GM12873 (cell line): Measurements from ENCODE around the gene VPS35.

Experiments used
- TF ChIP-seq, protein P1 (sequence below): IDR thresholded peaks from 2 replicates; pipeline ENCODE4 v1.5.1; 2012; ENCODE audit warnings: low read depth, mild to moderate bottlenecking, moderate library complexity, low read length, control low read depth; ENCODE audit not compliant: insufficient read depth; ENCODE audit errors: missing control alignments

VPS35 gene

GRCh38 chr16:46730801-46731690 lies 42.1 kb upstream of the VPS35 start:
- TF ChIP-seq, protein P1, sequence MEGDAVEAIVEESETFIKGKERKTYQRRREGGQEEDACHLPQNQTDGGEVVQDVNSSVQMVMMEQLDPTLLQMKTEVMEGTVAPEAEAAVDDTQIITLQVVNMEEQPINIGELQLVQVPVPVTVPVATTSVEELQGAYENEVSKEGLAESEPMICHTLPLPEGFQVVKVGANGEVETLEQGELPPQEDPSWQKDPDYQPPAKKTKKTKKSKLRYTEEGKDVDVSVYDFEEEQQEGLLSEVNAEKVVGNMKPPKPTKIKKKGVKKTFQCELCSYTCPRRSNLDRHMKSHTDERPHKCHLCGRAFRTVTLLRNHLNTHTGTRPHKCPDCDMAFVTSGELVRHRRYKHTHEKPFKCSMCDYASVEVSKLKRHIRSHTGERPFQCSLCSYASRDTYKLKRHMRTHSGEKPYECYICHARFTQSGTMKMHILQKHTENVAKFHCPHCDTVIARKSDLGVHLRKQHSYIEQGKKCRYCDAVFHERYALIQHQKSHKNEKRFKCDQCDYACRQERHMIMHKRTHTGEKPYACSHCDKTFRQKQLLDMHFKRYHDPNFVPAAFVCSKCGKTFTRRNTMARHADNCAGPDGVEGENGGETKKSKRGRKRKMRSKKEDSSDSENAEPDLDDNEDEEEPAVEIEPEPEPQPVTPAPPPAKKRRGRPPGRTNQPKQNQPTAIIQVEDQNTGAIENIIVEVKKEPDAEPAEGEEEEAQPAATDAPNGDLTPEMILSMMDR, result no peak

DNA sequence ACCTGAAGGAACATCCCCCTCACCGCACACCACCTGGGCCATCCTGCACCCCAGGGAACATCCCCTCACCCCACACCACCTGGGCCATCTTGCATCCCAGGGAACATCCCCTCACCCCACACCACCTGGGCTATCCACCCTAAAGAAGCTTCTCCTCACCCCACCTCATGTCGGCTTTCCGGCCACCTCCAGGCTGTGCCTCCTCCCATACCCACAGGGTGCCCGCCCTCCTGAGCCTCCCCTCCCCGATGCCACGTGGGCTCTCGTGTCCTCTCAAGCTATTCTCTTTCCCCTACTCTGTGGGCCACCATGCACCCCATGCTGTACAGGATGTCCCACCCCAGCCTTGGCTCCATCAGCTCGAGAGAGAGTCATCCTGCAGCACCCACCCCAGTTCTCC lies 41.1 kb upstream of the VPS35 start:
- TF ChIP-seq, protein P1, result no peak

DNA sequence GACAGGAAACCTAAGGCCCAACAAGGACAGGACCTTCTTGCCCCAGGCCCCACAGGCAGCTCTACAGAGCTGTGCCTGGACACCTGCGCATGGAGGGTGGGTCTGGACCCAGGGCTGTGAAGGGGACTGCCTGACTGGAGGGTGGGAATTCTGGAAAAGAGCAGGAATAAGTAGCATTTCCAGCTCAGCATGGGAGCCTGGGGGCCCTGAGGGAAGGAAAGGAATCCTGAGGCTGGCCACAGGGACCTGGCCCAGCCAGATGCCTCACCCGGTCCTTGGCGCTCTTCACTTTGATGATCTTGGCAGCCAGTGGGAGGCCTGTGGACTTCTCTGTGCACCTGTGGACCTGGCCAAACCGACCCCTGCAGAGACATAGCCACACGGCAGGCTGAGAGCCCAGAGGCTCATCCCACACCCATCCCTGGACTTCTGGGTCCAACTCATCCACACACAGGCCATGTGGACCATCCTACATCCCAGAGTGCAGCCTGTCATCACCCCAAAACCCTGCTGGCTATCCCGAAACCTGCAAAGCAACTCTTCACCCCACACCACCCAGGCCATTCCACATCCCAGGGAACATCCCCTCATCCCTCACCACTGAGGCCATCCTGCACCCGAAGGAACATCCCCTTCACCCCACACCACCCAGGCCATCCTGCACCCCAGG lies 40.5 kb upstream of the VPS35 start:
- TF ChIP-seq, protein P1, result no peak

GRCh38 chr16:46728806-46729205 lies 39.8 kb upstream of the VPS35 start:
- TF ChIP-seq, protein P1, result no peak

GRCh38 chr16:46727630-46728029 lies 38.7 kb upstream of the VPS35 start:
- TF ChIP-seq, protein P1, result no peak

- TF ChIP-seq, protein P1, result no peak
These were observed 38.2 kb upstream of the VPS35 start for GRCh38 chr16:46727184-46727583.

GRCh38 chr16:46721885-46722284 lies 32.9 kb upstream of the VPS35 start:
- TF ChIP-seq, protein P1, result no peak
